Fibroblast of upper back skin (primary cell): ENCODE results near the gene MRPL43.

Experiments used
- DNase-seq: peaks from one replicate; pipeline ENCODE4 v3.0.0-alpha.2; 2013

MRPL43 gene

DNA sequence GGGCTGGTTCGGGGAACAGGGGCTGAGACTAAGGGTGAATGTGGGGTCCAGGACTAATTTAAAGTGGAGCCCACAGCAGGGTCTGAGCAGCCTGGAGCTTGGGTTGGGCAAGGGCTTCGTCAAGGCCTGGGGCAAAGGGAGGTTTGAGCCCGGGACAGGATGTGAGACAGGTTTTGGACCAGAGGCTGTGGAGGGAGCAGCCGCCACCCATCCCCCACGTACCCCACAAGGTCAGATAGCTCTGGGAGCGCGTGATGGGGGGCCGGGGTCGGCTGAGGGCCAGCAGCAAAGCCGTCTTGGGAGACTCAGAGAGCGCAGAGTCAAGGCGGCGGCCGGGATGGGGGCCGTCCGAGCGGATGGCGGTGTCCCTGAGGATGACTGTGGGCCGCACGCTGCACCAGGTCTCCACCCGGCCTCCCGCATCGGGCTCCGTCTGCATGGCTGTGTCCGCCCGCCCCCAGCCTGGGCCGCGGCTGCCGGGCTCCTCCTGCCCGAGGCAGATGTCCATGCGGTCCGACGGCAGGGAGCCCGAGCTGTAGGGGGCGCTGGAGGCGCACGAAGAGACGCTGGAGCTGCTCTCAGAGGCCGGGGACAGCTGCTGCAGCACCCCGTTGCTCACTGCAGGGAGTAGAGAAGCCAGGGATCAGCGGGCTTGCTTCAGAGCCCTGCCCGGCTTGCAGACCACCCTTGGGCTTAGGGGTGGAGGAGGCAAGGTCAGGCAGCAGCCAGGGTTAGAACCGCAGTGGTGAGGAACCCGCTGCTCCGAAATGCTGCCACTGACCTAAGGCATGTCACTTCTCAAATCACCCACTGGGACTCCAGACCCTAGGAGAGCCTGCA is 31.5 kb upstream of the MRPL43 start:
- DNase-seq = peak; percentile 79

DNA sequence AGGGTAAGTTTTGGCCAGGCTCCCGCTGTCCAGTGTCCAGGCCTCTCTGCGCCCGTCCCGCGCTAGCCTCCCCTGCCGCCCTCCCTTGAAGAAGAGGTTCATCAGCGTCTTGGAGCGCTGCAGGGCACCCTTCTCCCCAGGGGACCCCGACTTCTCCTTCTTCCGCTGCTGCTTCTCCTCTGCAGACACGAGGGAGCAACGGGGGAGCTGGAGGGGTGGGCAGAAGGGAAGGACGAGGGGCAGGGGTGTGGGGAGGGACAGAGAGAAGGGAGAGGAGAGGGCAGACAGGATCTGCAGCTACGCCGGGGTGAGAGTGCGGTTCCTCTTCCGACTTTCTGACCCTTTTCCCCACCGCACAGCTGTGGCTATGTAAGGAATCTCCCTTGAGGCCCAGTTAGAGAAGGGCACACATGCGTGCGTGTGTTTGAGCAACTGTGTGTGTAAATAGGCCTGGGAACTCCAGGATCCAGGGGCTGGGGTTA is 30.9 kb upstream of the MRPL43 start:
- no peak for DNase-seq

DNA sequence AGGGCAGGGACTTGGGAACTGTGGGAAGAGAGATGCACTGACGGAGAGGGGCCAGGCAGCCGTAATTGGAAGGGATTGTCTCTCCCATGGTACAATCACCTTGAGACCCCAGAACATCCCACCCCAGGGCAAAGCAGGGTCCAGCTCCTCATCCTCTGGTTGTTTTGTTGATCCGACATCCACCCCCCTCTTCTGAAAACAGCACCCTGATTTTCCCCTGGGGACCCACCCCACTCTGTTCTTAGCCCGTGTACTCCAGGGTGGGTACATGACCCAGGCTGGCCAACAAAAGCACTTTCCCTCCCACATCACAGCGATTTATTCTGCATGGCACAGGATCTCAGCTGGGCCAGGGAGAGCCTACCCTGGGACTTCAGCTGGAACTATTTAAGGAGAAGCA is 29.5 kb upstream of the MRPL43 start:
- no peak for DNase-seq

DNA sequence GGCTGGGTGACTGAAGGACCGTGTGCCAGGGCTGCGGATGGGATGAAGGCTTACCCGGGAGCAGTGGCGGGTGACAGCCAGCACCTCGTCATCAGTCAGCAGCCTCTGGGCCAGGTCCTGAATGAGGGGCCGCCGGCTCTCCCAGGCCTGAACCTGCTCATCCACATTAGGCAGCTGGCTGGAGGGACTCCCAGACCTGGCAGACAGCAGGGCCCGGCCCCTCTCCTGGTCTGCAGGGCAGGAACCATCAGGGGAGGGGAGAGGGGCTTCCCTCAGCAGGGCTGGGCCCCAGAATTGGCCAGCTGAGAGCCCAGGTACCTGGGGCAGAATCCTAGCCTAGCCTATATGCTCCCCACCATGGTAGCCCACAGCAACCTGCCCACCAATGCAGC is 28.3 kb upstream of the MRPL43 start:
- no peak for DNase-seq

DNA sequence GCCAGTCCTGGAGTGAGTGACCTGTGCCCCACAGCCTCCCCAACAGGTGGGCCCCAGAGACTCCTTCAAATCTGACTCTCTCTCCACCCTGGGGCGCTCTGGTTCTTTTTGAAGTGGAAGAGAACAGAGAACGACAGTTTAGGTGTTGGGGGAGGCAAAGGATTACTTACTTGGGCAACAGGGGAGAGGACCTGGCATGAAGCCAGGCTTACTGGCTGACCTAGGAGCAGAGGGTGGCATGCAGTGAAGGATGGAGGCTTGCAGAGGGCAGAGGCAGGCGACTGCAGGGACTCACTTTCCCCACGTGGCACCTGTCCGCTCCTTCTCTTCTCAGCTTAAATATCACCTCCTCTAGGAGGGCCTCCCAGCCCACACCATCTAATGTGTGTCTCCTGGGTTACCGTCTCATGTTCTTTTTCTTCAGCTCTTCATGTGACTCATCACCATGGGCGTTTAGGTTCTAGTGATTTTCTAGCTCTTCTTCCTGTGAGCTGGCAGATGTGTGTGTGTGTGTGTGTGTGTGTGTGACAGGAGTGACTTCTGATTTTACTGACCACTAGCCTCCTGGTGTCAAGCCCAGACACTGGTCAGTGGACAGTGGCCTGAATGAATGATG is 27.8 kb upstream of the MRPL43 start:
- DNase-seq = peak; percentile 89

DNA sequence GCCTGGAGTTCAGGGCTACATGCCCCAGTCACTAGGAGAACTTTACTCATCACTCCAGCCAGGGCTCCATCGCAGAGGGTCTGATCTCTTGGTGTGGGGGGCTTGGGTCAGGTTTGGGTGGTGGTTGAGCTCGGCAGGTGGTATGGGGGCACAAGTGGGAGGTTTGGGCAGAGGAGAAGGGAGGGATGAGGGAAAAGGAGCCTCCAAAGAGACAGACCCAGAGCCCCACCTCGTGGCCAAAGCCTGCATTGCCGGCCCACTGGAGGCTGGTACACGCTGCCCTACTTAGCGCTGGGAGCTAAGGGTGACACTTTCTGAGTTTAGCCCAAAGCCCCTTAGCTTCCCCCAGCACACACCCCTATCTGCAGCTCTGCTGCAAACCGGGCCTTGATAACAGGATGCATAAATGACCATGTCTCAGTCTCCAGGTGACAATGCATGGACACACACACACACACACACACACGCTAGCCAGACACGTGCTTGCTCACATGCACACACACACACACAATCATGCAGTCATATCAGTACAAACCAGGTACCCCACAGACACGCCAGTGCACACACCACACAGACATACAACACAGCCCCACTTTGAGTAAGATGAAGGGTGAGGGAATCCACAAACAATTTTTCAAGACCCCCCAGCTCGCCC is 27.1 kb upstream of the MRPL43 start:
- peak; percentile 61 for DNase-seq

DNA sequence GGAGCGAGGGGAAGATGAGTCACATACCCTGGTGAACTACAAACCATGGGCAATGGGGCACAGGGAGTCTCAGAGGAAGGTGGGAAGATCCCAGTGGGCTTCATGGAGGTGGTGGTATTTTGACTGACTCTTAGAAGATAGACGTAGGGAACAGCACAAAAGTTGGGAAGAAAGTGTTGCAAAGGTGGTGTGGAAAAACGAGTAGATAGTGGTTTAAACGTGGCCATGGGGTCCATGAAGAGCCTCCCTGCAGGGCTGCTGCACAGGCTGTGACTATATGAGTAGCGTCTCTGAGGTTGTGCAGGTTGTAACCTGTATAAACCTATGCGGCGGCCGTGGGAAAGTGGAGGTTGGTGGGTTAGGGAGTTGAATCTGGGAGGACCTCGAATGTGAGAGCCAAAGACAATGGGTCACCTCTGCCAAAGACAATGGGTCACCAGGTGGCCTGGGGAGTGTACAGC is 26.1 kb upstream of the MRPL43 start:
- DNase-seq = no peak

DNA sequence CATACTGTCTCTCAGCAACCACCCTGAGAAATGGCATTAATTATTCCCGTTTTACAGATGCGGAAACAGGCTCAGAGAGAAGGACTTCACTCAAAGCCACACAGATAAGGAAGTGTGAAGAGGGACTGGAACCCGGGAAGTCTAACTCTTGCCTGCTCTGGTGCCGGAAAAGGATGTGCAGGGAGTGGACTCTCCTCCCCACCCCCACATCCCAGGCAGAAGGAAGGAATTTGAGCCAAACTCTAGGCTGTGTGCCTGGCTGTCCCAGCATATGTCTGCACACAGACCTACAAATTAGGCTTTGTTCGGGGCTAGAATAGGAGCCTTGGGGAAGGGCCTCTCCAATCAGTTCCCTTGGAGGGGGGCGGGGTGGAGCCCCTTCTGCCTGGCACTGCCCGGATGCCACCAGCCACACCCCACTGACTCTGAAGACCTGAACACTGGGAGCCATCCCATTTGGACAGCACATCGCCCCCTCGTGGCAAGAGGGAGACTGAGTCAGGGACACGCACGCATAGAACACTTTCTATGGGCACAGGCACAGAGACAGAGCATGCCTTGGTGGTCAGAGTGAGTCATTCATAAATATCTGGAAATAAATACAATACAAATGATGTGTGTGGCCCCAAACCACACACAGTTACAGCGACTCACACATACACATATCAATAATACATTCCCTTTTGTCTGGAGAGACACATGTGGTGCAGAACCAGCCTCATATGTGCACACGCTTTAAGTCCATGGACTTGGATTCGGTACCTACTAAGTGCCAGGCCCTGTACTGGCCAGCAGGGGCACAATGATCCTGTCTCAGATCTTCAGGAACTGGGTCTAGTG is 25.4 kb upstream of the MRPL43 start:
- peak; percentile 94 for DNase-seq

DNA sequence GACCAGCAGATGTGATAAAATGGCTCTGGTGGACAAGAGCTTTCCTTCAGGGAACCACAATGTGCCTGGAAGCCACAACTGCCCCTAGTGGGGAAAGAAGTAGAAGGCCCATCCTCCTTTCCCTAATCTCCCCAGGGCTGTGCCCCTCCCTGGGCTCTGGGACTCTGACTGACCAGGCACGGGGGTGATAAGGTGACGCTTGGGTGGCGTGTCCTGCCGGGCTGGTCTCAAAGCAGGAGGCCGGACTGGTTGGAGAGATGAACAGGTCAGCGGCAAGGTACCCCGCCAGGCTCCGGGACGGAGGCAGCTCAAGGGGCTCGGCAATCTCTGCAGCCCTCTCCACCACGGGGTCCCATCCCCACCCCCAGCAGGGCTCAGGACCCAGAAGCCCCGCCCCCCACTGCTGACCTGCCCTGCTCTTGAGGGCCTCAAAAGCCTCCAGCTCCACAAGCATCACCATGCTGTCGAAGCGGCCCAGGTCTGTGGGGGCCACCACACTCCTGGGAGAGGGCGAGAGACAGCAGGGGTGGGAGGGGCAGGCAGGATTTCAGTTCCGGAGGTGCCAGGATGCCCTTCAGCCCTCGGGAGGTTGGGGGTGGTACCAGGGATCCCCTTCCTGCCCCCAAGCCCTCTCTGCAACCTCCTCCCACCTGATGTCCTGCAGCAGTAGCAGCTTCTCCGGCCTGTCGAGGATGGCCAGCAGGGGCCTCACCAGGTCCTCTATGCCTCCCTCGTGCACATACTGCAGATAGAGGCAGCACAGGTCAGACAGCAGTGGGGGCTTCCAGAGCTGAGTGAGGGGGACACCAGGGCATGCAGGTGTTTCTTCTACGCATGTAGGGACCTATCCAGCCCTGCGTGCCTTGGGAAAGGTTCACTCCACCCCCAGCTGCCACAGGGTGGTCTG is 24.5 kb upstream of the MRPL43 start:
- no peak for DNase-seq

DNA sequence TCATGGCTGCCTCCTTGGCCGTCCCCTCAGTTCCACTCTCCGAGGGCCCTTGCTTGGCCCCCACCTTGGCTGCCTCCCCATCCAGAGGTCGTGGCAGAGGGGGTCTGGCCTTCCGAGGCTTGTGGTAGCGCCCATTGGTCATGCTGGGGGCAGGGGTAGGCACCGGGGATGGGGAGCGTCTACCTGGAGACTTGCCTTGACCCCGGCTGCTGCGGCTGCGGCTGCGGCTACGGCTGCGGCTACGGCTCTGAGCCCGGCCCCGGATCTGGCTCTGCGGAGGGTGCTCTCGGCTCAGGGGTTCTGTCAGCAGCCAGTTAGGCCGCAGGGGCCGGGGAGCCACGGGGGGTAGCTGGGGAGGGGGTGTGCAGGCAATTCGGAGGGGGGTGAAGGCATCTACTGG is 23.0 kb upstream of the MRPL43 start:
- no peak for DNase-seq

DNA sequence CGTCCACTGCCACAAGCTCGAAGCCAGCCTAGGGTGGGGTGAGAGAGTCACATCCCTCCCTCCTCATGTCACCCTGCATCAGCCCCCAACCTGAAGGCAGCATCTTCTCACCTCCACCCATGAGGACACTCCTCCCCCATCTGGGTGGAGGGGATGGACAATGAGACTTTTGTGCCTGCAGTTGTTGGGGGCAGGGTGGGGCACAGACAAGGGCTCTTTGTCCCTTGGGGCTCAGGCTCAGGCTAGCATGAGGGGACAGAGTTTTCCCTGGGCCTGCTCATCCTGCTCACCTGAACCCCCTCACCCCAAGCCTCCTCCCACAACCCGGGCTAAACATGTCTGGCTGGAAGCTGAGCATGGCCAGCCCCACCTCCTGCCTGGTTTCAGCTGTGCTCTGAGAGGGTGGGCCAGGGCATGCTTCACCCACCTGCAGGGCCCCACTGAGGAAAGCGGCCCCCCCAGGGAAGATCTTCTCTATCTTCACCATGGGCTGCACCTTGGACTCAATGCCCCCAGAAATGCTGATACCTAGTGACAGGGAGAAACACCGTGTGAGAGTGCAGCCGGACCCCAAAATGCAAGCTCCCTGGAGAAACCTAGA is 21.6 kb upstream of the MRPL43 start:
- no peak for DNase-seq

DNA sequence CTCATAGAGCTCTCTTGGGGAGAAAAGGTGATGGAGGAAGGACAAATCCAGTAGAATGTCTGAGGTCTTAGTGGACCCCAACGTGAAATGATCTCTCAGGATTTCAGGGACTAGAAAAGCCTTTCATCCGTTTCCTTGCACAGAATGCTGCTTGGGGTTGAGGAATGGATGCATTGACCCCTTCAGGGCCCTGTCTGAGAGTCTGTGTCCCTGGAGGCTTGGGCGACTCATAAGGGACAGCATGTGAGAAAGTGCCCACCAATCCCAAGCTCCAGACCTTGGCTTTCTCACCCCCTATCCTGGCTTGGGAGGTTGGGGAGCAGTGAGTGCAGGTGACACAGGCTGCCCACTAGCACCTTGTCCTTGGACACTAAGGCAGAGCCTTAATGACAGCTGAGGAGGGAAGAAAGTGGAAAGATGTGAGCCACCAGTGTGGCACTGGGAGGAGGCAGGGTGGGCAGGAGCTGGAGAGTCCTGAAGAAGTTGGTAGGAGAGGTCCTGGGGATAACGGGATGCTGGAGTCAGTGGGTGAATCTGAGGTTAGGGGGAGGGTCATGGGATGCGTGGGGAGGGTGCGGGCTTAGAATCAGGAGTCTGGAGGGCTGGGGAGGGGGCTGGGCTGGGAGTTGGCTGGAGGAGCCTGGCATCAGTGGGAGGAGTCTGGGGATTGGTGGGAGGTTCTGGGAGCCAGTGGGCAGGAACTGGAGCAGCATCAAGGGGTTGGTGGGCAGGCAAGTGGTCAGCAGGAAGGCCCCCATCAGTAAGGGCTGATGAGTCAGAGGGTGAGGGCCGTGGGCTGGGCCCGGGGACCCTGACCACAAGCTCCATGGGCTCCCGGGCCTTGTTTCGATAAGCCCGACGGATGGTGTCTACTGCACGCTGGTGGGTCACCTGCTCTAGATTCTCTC is 20.9 kb upstream of the MRPL43 start:
- DNase-seq = no peak

DNA sequence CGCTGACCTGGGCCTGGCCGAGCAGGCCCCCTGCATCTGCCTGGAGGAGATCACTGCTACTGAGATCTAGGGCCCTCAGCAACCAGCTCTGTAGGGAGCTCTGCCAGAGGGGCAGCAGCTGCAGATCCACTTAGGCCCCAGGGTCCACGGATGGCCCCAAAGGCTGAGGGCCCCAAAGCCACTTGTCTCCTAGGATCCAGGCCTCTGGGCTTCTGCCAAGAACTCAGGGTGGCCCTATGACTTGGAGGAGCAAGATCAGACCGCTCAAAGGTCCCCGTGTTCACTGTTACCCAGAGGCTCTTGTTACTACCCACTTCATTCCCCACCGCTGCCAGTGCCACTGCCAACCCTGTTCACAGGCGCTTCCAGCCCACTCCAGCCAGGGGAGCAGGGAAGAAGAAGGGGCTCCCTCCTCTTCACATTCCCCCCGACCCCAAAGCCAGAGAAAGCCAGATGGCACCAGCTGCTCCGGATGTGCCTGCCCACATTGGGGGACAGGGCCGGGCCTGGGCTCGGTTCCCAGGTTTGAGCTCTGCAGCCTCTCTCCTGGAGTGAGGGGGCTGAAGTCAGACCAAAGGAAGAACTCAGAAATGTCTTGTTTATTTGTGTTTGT is 19.9 kb upstream of the MRPL43 start:
- no peak for DNase-seq

DNA sequence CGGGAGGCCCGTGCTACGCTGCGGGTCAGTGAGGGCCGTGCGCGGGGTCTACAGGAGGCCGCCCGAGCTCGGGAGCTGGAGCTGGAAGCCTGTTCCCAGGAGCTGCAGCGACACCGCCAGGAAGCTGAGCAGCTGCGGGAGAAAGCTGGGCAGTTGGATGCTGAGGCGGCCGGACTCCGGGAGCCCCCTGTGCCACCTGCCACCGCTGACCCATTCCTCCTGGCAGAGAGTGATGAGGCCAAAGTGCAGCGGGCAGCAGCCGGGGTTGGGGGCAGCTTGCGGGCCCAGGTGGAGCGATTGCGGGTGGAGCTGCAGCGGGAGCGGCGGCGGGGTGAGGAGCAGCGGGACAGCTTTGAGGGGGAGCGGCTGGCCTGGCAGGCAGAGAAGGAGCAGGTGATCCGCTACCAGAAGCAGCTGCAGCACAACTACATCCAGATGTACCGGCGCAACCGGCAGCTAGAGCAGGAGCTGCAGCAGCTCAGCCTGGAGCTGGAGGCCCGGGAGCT is 19.3 kb upstream of the MRPL43 start:
- DNase-seq = no peak

DNA sequence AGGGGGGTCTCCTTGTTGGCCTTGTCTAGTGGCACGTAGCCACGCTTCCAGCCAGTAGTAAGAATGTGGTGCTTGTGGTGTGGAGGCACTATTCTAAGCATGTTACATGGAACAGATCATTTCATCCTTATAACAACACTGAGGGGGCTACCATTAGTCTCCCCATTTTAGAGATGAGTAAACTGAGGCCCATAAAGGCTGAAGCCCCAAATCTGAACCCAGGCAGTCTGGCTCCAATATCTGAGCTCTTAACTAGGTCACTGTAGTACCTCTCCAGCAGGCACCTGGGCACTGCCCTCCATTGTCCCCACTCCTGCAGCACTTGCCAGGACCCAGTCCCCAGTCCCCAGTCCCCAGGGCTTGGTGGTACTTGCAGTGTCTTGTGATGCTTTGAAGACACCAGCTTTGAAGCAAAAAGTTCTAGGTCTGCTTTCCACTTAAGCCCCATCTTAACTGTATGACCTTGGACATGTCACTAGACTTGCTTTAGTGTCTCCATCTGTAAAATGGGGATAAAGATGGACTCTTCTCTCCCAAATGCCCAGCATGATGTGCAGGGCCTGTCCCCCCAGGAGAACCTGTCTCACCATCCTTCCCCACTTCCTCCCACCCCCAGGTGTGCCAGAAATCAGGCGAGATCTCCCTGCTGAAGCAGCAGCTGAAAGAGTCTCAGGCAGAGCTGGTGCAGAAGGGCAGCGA is 18.7 kb upstream of the MRPL43 start:
- DNase-seq = no peak

DNA sequence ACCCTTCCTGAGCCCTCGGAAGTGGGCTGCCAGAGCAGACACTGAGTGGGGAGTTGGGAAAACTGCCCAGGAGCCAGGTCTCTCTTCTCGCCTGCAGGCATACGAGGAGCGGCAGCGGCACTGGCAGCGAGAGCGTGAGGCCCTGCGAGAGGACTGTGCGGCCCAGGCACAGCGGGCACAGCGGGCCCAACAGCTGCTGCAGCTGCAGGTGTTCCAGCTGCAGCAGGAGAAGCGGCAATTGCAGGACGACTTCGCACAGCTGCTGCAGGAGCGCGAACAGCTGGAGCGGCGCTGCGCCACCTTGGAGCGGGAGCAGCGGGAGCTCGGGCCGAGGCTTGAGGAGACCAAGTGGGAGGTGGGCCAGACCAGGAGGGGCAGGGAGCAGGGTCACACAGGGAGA is 18.1 kb upstream of the MRPL43 start:
- DNase-seq = no peak

DNA sequence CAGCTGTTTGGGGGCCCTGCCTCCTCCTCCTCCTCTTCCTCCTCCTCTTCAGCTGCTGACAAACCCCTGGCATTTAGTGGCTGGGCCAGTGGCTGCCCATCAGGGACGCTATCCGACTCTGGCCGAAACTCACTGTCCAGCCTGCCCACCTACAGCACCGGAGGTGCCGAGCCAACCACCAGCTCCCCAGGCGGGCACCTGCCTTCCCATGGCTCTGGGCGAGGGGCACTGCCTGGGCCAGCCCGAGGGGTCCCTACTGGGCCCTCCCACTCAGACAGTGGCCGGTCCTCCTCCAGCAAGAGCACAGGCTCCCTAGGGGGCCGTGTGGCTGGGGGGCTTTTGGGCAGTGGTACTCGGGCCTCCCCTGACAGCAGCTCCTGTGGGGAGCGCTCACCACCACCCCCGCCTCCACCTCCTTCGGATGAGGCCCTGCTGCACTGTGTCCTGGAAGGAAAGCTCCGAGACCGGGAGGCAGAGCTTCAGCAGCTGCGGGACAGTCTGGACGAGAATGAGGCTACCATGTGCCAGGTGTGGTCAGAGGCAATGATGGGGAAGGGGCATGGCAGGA is 16.4 kb upstream of the MRPL43 start:
- no peak for DNase-seq

DNA sequence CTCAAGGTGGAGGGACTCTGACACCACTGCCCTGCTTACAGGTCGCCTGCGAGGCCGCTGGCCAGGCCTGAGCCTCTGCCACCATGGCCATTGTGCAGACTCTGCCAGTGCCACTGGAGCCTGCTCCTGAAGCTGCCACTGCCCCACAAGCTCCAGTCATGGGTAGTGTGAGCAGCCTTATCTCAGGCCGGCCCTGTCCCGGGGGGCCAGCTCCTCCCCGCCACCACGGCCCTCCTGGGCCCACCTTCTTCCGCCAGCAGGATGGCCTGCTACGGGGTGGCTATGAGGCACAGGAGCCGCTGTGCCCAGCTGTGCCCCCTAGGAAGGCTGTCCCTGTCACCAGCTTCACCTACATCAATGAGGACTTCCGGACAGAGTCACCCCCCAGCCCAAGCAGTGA is 15.2 kb upstream of the MRPL43 start:
- DNase-seq = no peak

DNA sequence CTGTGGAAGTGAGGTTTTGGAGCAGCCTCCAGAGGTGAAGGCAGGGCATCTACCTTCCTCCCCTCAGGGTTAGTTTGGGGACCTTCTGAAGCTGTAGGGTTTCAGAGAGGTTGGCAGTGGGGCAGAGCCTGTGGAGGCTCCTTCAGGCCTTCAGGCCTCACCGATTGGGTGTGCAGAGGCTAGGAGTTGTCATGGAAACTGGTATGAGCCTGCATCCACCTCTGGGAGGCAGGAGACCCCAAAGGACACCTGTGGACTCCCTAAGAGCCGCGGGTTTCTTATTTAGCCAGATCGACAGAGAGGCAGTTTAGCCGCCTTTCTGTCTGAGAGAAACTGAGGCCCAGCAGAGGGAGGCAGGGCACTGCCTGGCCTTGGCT is 14.3 kb upstream of the MRPL43 start:
- no peak for DNase-seq
